GM18870 (cell line): ENCODE results near the gene RIPOR1.

Experiments
- ATAC-seq: cut with Tn5 transposase; IDR thresholded peaks from one replicate; pipeline ENCODE4 v1.9.1; 2021; ENCODE audit warnings: moderate library complexity; ENCODE audit not compliant: unreplicated experiment

RIPOR1 gene

DNA sequence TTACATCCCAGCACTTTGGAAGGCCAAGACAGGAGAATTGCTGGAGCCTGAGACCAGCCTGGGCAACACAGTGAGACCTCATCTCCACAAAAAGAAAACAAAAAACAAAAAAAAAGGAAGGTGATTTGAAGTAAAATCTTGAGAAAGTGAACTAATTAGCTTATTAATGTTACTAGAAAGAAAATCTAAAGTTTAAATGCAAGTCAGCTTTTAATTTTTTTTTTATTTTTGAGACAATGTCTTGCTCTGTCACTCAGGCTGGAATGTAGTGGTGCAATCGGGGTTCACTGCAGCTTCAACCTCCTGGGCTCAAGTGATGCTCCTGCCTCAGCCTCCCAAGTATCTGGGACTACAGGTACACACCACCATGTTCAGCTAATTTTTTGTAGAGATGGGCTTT is 30.2 kb downstream of the RIPOR1 start:
- no peak for ATAC-seq

- no peak for ATAC-seq
Observed at GRCh38 chr16:67560827-67561342, 32.3 kb downstream of the RIPOR1 start.

DNA sequence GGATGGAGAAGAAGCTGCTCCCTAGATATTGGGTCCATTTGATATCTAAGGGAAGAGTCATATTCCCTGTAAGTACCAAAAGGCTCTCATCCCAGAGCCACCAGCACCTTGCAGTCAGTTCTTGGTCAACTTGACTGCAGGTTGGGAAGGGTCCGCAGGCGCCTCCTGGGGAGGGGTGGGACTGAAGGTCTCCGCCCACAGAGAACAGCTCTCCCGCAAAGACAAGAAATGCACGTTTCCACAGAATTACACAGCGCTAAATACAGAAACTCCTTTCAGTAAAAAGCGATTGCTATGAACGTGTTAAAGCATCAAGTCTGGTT is 32.8 kb downstream of the RIPOR1 start:
- ATAC-seq: no peak

DNA sequence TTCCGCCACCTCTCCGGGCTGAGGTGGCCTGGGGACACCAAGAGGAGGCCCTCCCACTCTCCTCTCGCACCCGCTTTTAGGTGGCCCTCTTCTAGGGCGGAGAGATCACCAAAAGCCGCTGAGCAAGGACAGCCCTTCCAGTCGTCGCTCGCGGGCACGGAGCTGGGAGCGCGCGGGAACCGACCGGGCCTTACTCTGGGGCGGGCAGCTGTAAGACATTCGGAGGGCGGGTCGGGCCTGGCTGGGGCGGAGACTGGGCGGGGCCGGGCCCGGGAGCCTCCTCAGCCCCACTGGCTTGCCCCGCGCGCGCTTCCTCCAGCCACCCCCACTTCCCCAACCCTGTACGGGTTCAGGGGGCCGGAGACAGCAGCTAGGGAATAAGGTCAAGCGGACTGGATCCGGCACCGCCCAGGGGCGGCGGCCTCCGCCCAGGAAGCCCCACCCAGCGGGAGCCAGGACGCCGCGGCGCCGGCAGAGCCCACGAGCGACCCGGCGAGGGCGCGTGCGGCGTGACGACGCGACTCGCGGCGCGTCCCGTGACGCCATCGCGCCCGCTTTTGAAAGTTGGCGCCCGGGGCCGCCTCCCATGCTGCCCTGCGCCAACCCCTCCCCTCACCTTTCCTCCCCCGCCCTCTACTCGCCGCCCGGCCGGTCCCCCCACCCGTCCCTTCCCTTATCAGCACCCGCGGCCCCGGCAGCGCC is 33.3 kb downstream of the RIPOR1 start:
- peak; percentile 69 for ATAC-seq

GRCh38 chr16:67562526-67562917 is 33.9 kb downstream of the RIPOR1 start, which contains the start of gene CTCF:
Gene CTCF (plus strand): TSS chr16:67562526. CDS start chr16:67610833, 48,307 bp downstream.
- ATAC-seq: peak; percentile 23

GRCh38 chr16:67562918-67563707 is 34.5 kb downstream of the RIPOR1 start:
- ATAC-seq: peak; percentile 14

- no peak for ATAC-seq
Observed at GRCh38 chr16:67563708-67564468, 35.3 kb downstream of the RIPOR1 start.

- ATAC-seq: no peak
Observed at GRCh38 chr16:67565470-67566100, 37.0 kb downstream of the RIPOR1 start.

DNA sequence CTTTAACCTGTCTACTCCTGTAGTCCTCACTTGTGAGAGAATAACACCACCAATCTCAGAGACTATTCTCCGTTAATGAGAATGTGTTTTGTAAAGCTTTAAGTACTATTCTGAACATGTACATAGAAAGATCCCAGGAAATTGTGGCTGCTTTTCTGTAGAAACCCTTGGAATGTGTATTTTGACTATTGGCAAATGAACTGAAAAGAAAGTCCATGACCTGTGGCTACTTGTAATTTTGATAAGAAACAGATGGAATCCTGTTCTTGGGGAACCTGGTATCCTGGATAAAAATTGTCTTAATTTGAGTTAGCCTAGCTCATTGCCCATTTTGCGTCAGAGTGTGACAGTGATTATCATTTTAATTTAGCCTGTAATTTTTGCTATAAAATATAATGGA is 42.8 kb downstream of the RIPOR1 start:
- ATAC-seq: no peak

DNA sequence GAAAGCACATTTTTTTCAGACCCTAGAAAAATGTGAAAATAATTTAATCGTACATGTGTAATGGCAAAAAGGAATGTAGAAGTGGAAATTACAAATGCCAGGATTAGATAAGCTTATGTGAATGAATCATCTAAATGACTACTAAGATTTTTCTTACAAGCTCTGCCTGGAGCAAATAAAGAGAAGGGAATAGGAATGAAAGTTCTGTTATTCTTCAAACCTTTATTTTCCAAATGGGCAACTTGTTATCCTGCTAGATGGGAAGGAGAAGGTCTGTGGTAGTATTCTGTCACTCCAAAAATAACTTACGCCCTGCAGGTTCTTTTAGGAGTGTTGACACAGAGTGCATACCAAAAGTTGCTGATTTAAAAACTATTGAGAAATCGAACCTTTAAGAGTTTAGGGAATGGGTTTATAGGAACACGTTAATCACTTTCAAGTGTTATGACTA is 43.4 kb downstream of the RIPOR1 start:
- no peak for ATAC-seq

DNA sequence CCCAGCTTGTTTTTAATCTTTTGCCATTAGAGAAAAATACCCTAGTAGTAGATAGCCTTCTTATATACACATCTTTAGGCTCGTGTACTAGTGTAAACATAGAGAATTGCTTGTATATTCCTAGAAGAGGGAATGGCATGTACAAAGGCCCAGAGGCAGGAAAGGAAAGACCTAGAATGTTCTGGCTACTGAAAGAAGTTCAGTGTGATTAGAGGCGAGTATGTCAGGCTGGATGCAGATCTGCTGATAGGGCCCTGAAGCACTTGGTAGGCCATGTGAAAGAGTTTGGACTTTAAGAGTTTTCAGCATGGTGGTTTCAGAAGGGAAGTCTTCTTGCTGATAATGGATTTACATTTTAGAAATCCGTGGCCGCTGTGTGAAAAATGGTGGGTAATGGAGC is 51.1 kb downstream of the RIPOR1 start:
- ATAC-seq: no peak

DNA sequence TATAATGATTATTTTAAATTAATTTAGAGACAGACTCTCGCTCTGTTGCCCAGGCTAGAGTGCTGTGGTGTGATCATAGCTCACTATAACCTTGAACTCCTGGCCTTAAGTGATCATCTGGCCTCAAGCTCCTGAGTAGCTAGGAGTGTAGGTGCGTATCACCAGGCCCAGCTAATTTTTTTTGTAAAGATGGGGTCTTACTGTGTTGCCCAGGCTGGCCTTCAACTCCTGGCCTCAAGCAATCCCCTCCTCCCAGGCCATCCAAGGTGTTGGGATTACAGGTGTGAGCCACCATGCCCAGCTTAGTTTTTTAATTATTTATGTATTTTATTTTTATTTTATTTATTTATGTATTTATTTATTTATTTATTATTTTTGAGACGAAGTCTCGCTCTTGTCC is 51.6 kb downstream of the RIPOR1 start:
- no peak for ATAC-seq

- ATAC-seq: no peak
Observed at GRCh38 chr16:67593288-67593687, 64.7 kb downstream of the RIPOR1 start.

DNA sequence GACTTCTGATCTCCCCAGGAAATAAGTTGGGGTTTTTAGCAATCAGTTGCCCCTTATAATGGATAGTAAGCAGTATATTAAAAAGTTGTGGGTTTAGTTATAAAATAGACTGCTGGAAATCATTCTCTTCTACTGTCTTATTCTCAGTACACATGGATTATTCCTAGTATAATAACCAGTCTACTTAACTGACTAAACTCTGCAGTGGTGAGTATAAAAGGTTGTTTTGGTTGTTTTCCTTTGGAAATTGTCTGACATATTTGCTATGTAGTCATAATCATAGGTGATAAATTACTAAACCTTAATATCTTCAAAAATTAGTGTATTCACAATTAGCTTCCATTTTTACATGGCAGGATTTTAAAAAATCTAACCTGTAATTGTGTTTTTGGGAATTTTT is 65.1 kb downstream of the RIPOR1 start:
- no peak for ATAC-seq

GRCh38 chr16:67594256-67594915 is 65.8 kb downstream of the RIPOR1 start:
- ATAC-seq: no peak

DNA sequence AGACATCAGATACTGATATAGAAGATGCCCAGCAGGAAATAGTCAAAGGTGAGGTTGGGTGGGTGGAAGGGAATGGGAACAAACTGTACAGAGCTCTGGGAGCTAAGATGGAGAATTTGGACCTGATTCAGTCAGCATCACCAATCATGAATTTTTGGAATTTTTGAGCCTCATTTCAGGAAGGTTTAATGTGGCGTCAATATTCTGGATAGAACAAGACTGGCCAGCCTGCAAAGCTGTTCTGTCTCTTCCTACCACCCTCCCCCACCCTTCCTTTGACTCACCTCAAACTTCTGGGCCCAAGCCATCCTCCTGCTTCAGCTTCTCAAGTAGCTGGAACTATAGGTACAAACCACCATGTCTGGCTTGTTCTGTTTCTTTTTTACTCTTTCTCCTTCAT is 66.3 kb downstream of the RIPOR1 start:
- ATAC-seq: no peak
